PC-3 (cell line): Measurements from ENCODE around the gene ACAD8. TPM values are rescaled to one million over a fixed set of nuclear protein-coding genes. Genes with fewer than 3 reads are reported as not detected.

Source experiments
- ATAC-seq: fragments of 200-7000 bp; cut with Tn5 transposase; 2 replicates; pipeline ENCODE4 v1.9.1; 2020; ENCODE audit warnings: mild to moderate bottlenecking, moderate library complexity
- BruUV-seq: library from RNA; stranded (reverse); fragments of 400-500 nt; replicated peaks from 2 replicates; lab custom pipeline; 2021; lab: Mats Ljungman, UMichigan
- CTCF ChIA-PET: fragments of 300-600 bp; sonication (Branson Sonifier 250); formaldehyde crosslinking; loops from one replicate; lab custom pipeline; 2022; ENCODE audit warnings: antibody characterized with exemption; lab: Charles Lee
- POLR2A ChIA-PET: fragments of 300-600 bp; sonication (Branson Sonifier 250); formaldehyde crosslinking; loops from one replicate; lab custom pipeline; 2022; ENCODE audit warnings: antibody characterized with exemption; ENCODE audit not compliant: unreplicated experiment; lab: Charles Lee
- DNase-seq: peaks from one replicate; pipeline ENCODE4 v3.0.0-alpha.2; 2015
- H2AFZ ChIP-seq: fragments of 300-600 bp; sonication (generic); 2 replicates; pipeline ENCODE4 v1.6.0; 2016; ENCODE audit warnings: antibody characterized with exemption, low read length
- H3F3A ChIP-seq: fragments of 300-600 bp; sonication (generic); one replicate; pipeline ENCODE4 v1.6.0; 2017; ENCODE audit warnings: antibody characterized with exemption, low read length, control low read depth, mild to moderate bottlenecking; ENCODE audit not compliant: unreplicated experiment
- H3K27ac ChIP-seq: fragments of 300-600 bp; sonication (generic); 2 replicates; pipeline ENCODE4 v1.5.1; 2016; ENCODE audit warnings: mild to moderate bottlenecking, low read length
- H3K27me3 ChIP-seq: fragments of 300-600 bp; sonication (generic); 2 replicates; pipeline ENCODE4 v1.6.1; 2016; ENCODE audit warnings: low read length, mixed read lengths
- H3K36me3 ChIP-seq: fragments of 300-600 bp; sonication (generic); 2 replicates; pipeline ENCODE4 v1.6.1; 2016; ENCODE audit warnings: low read depth, mixed run types, low read length, mixed read lengths
- H3K4me1 ChIP-seq: fragments of 300-600 bp; sonication (generic); 2 replicates; pipeline ENCODE4 v1.5.1; 2016; ENCODE audit warnings: low read length; ENCODE audit not compliant: insufficient read depth
- H3K4me2 ChIP-seq: fragments of 300-600 bp; sonication (generic); 2 replicates; pipeline ENCODE4 v1.6.0; 2016; ENCODE audit warnings: low read length
- H3K4me3 ChIP-seq: fragments of 300-600 bp; sonication (generic); 2 replicates; pipeline ENCODE4 v1.5.1; 2016; ENCODE audit warnings: mild to moderate bottlenecking, low read length, mixed read lengths
- H3K79me2 ChIP-seq: fragments of 300-600 bp; sonication (generic); 2 replicates; pipeline ENCODE4 v1.6.1; 2017; ENCODE audit warnings: low read length, mixed read lengths
- H3K9ac ChIP-seq: fragments of 300-600 bp; sonication (generic); 2 replicates; pipeline ENCODE4 v1.6.0; 2016; ENCODE audit warnings: mild to moderate bottlenecking, low read length
- H3K9me2 ChIP-seq: fragments of 300-600 bp; sonication (generic); replicated peaks from 2 replicates; pipeline ENCODE4 v1.6.1; 2016; ENCODE audit warnings: mixed run types, low read length, mixed read lengths
- H3K9me3 ChIP-seq: fragments of 300-600 bp; sonication (generic); 2 replicates; pipeline ENCODE4 v1.6.1; 2016; ENCODE audit warnings: low read length, mixed read lengths
- H4K20me1 ChIP-seq: fragments of 300-600 bp; sonication (generic); 2 replicates; pipeline ENCODE4 v1.6.1; 2016; ENCODE audit warnings: low read length, mixed read lengths
- CTCF ChIP-seq: fragments of 300-600 bp; sonication (generic); conservative IDR thresholded peaks from 2 replicates; pipeline ENCODE4 v1.5.1; 2017; ENCODE audit warnings: antibody characterized with exemption, low read depth, mild to moderate bottlenecking, low read length
- EZH2 ChIP-seq: fragments of 300-600 bp; sonication (generic); IDR thresholded peaks from one replicate; pipeline ENCODE4 v1.6.1; 2017; ENCODE audit warnings: antibody characterized with exemption, mild to moderate bottlenecking, low read length; ENCODE audit not compliant: unreplicated experiment
- EZH2phosphoT487 ChIP-seq: fragments of 300-600 bp; sonication (generic); IDR thresholded peaks from 2 replicates; pipeline ENCODE4 v1.6.1; 2018; ENCODE audit warnings: mild to moderate bottlenecking, antibody characterized with exemption, low read length, borderline replicate concordance
- intact Hi-C: fragments of 100-400 bp; cut with micrococcal nuclease; formaldehyde crosslinking; loops from 2 replicates; pipeline ENCODE4 v1.9.0; 2023
- total RNA-seq: library from RNA; depleted of rRNA; stranded (reverse); fragments of >200 nt; gene quantifications from 2 replicates; pipeline ENCODE4 v1.2.3, GENCODE V29; 2014

ACAD8 gene
- total RNA-seq, 1 experiment from 2014 or later = 22.6 TPM

- ChIA-PET CTCF (no interaction called here), POLR2A (no interaction called here)
- peaks cover 8% of the 10 kb centered on the region; the same call in 1 of the 2 replicates for H3K4me1 ChIP-seq
- peaks cover 19% of the 10 kb centered on the region for H3K79me2 ChIP-seq
- H3K9ac ChIP-seq = no peak overlapping the region
- TF ChIP-seq EZH2phosphoT487 (no peak), CTCF (no peak), EZH2 (no peak)
- no peaks in the 10 kb centered on the region for H3K9me2 ChIP-seq
- intact Hi-C loops = no loop called here
- H3F3A ChIP-seq = no peaks in the 10 kb centered on the region
- H3K9me3 ChIP-seq = no peaks in the 10 kb centered on the region
- no peak overlapping the region for H3K27ac ChIP-seq
- H2AFZ ChIP-seq = no peak overlapping the region
- H3K4me2 ChIP-seq = no peak overlapping the region
- BruUV-seq = no TSS peak
- no peak overlapping the region for H3K4me3 ChIP-seq
- ATAC-seq (no peak), DNase-seq (no peak)
- no peaks in the 10 kb centered on the region for H3K27me3 ChIP-seq
- H3K36me3 ChIP-seq = peaks cover 8% of the 10 kb centered on the region; the same call in 1 of the 2 replicates
- H4K20me1 ChIP-seq = no peaks in the 10 kb centered on the region
Observed at GRCh38 chr11:134258577-134258976, 5.2 kb downstream of the ACAD8 start.

GRCh38 chr11:134260503-134260902 is 7.1 kb downstream of the ACAD8 start:
- Histone ChIP-seq H4K20me1 (no peaks in the 10 kb centered on the region), H3K27ac (no peak overlapping the region), H3K9ac (no peak overlapping the region), H3K79me2 (peaks cover under 1% of the 10 kb centered on the region; the same call in 1 of the 2 replicates), H2AFZ (no peak overlapping the region), H3K4me3 (no peak overlapping the region), H3K9me2 (no peaks in the 10 kb centered on the region), H3K4me1 (peaks cover 6% of the 10 kb centered on the region; the same call in 1 of the 2 replicates), H3K4me2 (no peak overlapping the region), H3K27me3 (no peaks in the 10 kb centered on the region), H3K36me3 (peaks cover 8% of the 10 kb centered on the region; the same call in 1 of the 2 replicates), H3F3A (no peaks in the 10 kb centered on the region), H3K9me3 (no peaks in the 10 kb centered on the region)
- DNase-seq = no peak
- no TSS peak for BruUV-seq
- no peak for ATAC-seq
- TF ChIP-seq CTCF (no peak), EZH2phosphoT487 (no peak)
- ChIA-PET POLR2A (no interaction called here), CTCF (no interaction called here)
- intact Hi-C loops = no loop called here

- Histone ChIP-seq H3K27me3 (no peaks in the 10 kb centered on the region), H3K36me3 (peaks cover 8% of the 10 kb centered on the region; the same call in 1 of the 2 replicates), H3K4me1 (peaks cover 11% of the 10 kb centered on the region), H3K9ac (no peak overlapping the region), H3K9me2 (no peaks in the 10 kb centered on the region), H4K20me1 (no peaks in the 10 kb centered on the region), H3K79me2 (no peaks in the 10 kb centered on the region), H3K27ac (no peak overlapping the region), H2AFZ (no peak overlapping the region), H3K9me3 (no peaks in the 10 kb centered on the region), H3K4me3 (no peak overlapping the region), H3F3A (no peaks in the 10 kb centered on the region), H3K4me2 (no peak overlapping the region)
- DNase-seq = no peak
- no peak for ATAC-seq
- intact Hi-C loops = no loop called here
- BruUV-seq = no TSS peak
- TF ChIP-seq CTCF (no peak), EZH2phosphoT487 (no peak), EZH2 (no peak)
- CTCF ChIA-PET = interaction anchor here (0.6 kb wide), 1 partner anchor 18 kb away, joined by 6 read pairs; no protein-coding TSS in a partner anchor
- POLR2A ChIA-PET = no interaction called here
Observed at GRCh38 chr11:134260983-134261382, 7.6 kb downstream of the ACAD8 start.
